Urinary bladder (tissue), 4 donors: ENCODE results near the gene HSDL2. TPM values are rescaled to one million over a fixed set of nuclear protein-coding genes. Genes with fewer than 3 reads are reported as not detected.

Source experiments
- DNase-seq: peaks from one replicate; pipeline ENCODE4 v3.0.0-alpha.2; 2015; ENCODE audit errors: extremely low spot score
- H3K27ac ChIP-seq: one replicate; pipeline ENCODE4 v1.5.1; 2013; ENCODE audit warnings: low read depth, mild to moderate bottlenecking, moderate library complexity
- H3K36me3 ChIP-seq: one replicate; pipeline ENCODE4 v1.6.1; 2013; ENCODE audit warnings: mild to moderate bottlenecking, moderate library complexity; ENCODE audit not compliant: insufficient read depth
- H3K4me1 ChIP-seq: one replicate; pipeline ENCODE4 v1.6.1; 2013; ENCODE audit warnings: mild to moderate bottlenecking, moderate library complexity; ENCODE audit not compliant: insufficient read depth
- H3K4me3 ChIP-seq: one replicate; pipeline ENCODE4 v1.5.1; 2013; ENCODE audit warnings: low read depth, low read length
- WGBS: extraction: QIAGEN DNeasy Blood & Tissue Kit; methylation state at CpG from one replicate; pipeline ENCODE4 v1.1.7; 2013; 5-methylcytosine and 5-hydroxymethylcytosine counted together
- polyA plus RNA-seq: library from polyadenylated mRNA; stranded (reverse); fragments of 200-250 nt; gene quantifications from one replicate; pipeline ENCODE4 v1.2.3, GENCODE V29; 2013
- total RNA-seq: library from RNA; depleted of rRNA; stranded (reverse); fragments of >200 nt; gene quantifications from one replicate; pipeline ENCODE4 v1.2.3, GENCODE V29; 2014
- donor health status: healthy with polysubstance abuse.
- donor health status: healthy.

The HSDL2 gene
- total and polyA plus RNA-seq, 2 donors = 31.3 to 63.5 TPM

- no peak for DNase-seq
- no peaks in the 10 kb centered on the region for H3K4me1 ChIP-seq
- WGBS = 93% methylated on average over 1 of the region's 1 CpG
- no peaks in the 10 kb centered on the region for H3K36me3 ChIP-seq
- H3K27ac ChIP-seq = no peak overlapping the region
- no peak overlapping the region for H3K4me3 ChIP-seq
These were observed 113.7 kb downstream of the HSDL2 start for GRCh38 chr9:112493393-112494137.

GRCh38 chr9:112494153-112494552, 114.2 kb downstream of the HSDL2 start:
- H3K36me3 ChIP-seq = no peaks in the 10 kb centered on the region
- DNase-seq = no peak
- no peak overlapping the region for H3K27ac ChIP-seq
- H3K4me1 ChIP-seq = no peaks in the 10 kb centered on the region
- no peak overlapping the region for H3K4me3 ChIP-seq
- WGBS = 100% methylated on average over 1 of the region's 1 CpG

GRCh38 chr9:112495614-112496013, 115.7 kb downstream of the HSDL2 start:
- DNase-seq = no peak
- no peaks in the 10 kb centered on the region for H3K36me3 ChIP-seq
- 87% methylated on average over 4 of the region's 4 CpGs for WGBS
- H3K27ac ChIP-seq = no peak overlapping the region
- H3K4me3 ChIP-seq = no peak overlapping the region
- no peaks in the 10 kb centered on the region for H3K4me1 ChIP-seq

- no peaks in the 10 kb centered on the region for H3K4me1 ChIP-seq
- no peak overlapping the region for H3K4me3 ChIP-seq
- 66% methylated on average over 3 of the region's 3 CpGs for WGBS
- DNase-seq = no peak
- H3K36me3 ChIP-seq = no peaks in the 10 kb centered on the region
- no peak overlapping the region for H3K27ac ChIP-seq
These were observed 116.3 kb downstream of the HSDL2 start for GRCh38 chr9:112496074-112496722.

- WGBS = 100% methylated on average over 2 of the region's 2 CpGs
- Histone ChIP-seq H3K4me1 (no peaks in the 10 kb centered on the region), H3K36me3 (no peaks in the 10 kb centered on the region), H3K4me3 (no peak overlapping the region), H3K27ac (no peak overlapping the region)
- no peak for DNase-seq
These were observed 120.9 kb downstream of the HSDL2 start for GRCh38 chr9:112500842-112501241.

- 99% methylated on average over 8 of the region's 8 CpGs for WGBS
- no peaks in the 10 kb centered on the region for H3K36me3 ChIP-seq
- no peak overlapping the region for H3K27ac ChIP-seq
- DNase-seq = no peak
- H3K4me1 ChIP-seq = no peaks in the 10 kb centered on the region
- no peak overlapping the region for H3K4me3 ChIP-seq
These were observed 121.4 kb downstream of the HSDL2 start for GRCh38 chr9:112501287-112501686.

GRCh38 chr9:112502175-112502946, 122.5 kb downstream of the HSDL2 start:
- Histone ChIP-seq H3K27ac (no peak overlapping the region), H3K36me3 (no peaks in the 10 kb centered on the region), H3K4me3 (no peak overlapping the region), H3K4me1 (no peaks in the 10 kb centered on the region)
- no peak for DNase-seq
- 75% methylated on average over 3 of the region's 3 CpGs for WGBS

- DNase-seq = no peak
- no peaks in the 10 kb centered on the region for H3K4me1 ChIP-seq
- no peak overlapping the region for H3K27ac ChIP-seq
- H3K4me3 ChIP-seq = no peak overlapping the region
- no peaks in the 10 kb centered on the region for H3K36me3 ChIP-seq
- WGBS = 56% methylated on average over 5 of the region's 5 CpGs
These were observed 123.3 kb downstream of the HSDL2 start for GRCh38 chr9:112503170-112503569.

- no peak for DNase-seq
- Histone ChIP-seq H3K4me3 (no peak overlapping the region), H3K36me3 (no peaks in the 10 kb centered on the region), H3K4me1 (no peaks in the 10 kb centered on the region), H3K27ac (no peak overlapping the region)
- 79% methylated on average over 4 of the region's 4 CpGs for WGBS
These were observed 125.2 kb downstream of the HSDL2 start for GRCh38 chr9:112505086-112505485.

- H3K4me3 ChIP-seq = no peak overlapping the region
- H3K4me1 ChIP-seq = no peaks in the 10 kb centered on the region
- no peaks in the 10 kb centered on the region for H3K36me3 ChIP-seq
- no peak for DNase-seq
- no peak overlapping the region for H3K27ac ChIP-seq
- WGBS = 63% methylated on average over 4 of the region's 4 CpGs
These were observed 125.7 kb downstream of the HSDL2 start for GRCh38 chr9:112505607-112506006.

- Histone ChIP-seq H3K27ac (no peak overlapping the region), H3K36me3 (no peaks in the 10 kb centered on the region), H3K4me1 (no peaks in the 10 kb centered on the region), H3K4me3 (no peak overlapping the region)
- WGBS = 49% methylated on average over 2 of the region's 2 CpGs
- DNase-seq = no peak
These were observed 126.7 kb downstream of the HSDL2 start for GRCh38 chr9:112506571-112506970.

GRCh38 chr9:112507001-112507680, 127.2 kb downstream of the HSDL2 start:
- no peak overlapping the region for H3K4me3 ChIP-seq
- H3K36me3 ChIP-seq = no peaks in the 10 kb centered on the region
- no peak for DNase-seq
- 96% methylated on average over 2 of the region's 2 CpGs for WGBS
- no peaks in the 10 kb centered on the region for H3K4me1 ChIP-seq
- no peak overlapping the region for H3K27ac ChIP-seq

- Histone ChIP-seq H3K4me3 (no peak overlapping the region), H3K27ac (no peak overlapping the region), H3K36me3 (no peaks in the 10 kb centered on the region), H3K4me1 (no peaks in the 10 kb centered on the region)
- WGBS = 62% methylated on average over 2 of the region's 2 CpGs
- DNase-seq = no peak
These were observed 128.5 kb downstream of the HSDL2 start for GRCh38 chr9:112508377-112508776.
